KMS-11 (cell line): ENCODE measurements around the gene KIAA0513.

Source experiments
- H2AFZ ChIP-seq: fragments of 200-600 bp; sonication (generic); 2 replicates; pipeline ENCODE4 v1.6.1; 2016; ENCODE audit warnings: antibody characterized with exemption, mixed run types, low read depth
- H3K27ac ChIP-seq: fragments of 200-600 bp; sonication (generic); 2 replicates; pipeline ENCODE4 v1.6.1; 2016; ENCODE audit warnings: mild to moderate bottlenecking, mixed run types
- H3K27me3 ChIP-seq: fragments of 200-600 bp; sonication (generic); 2 replicates; pipeline ENCODE4 v1.6.1; 2017; ENCODE audit warnings: mild to moderate bottlenecking, low read depth, mixed run types, moderate library complexity; ENCODE audit not compliant: insufficient read depth
- H3K36me3 ChIP-seq: fragments of 200-600 bp; sonication (generic); 2 replicates; pipeline ENCODE4 v1.6.1; 2017; ENCODE audit warnings: mild to moderate bottlenecking, mixed run types; ENCODE audit not compliant: insufficient read depth
- H3K4me1 ChIP-seq: fragments of 200-600 bp; sonication (generic); 2 replicates; pipeline ENCODE4 v1.6.1; 2016; ENCODE audit warnings: mild to moderate bottlenecking, low read depth, mixed run types; ENCODE audit not compliant: poor library complexity, severe bottlenecking
- H3K4me2 ChIP-seq: fragments of 200-600 bp; sonication (generic); 2 replicates; pipeline ENCODE4 v1.7.0; 2016; ENCODE audit warnings: mild to moderate bottlenecking, mixed run types
- H3K4me3 ChIP-seq: fragments of 200-600 bp; sonication (generic); IDR thresholded peaks from 2 replicates; pipeline ENCODE4 v1.6.1; 2017; ENCODE audit warnings: low read depth, low read length, mixed read lengths; ENCODE audit not compliant: insufficient read depth
- H3K79me2 ChIP-seq: fragments of 200-600 bp; sonication (generic); 2 replicates; pipeline ENCODE4 v1.6.1; 2016; ENCODE audit warnings: low read depth, mixed run types; ENCODE audit not compliant: insufficient read depth
- H3K9ac ChIP-seq: fragments of 200-600 bp; sonication (generic); 2 replicates; pipeline ENCODE4 v1.6.1; 2016; ENCODE audit warnings: mild to moderate bottlenecking, mixed run types
- H4K20me1 ChIP-seq: fragments of 200-600 bp; sonication (generic); 2 replicates; pipeline ENCODE4 v1.6.1; 2016; ENCODE audit warnings: mild to moderate bottlenecking, mixed run types; ENCODE audit not compliant: insufficient read depth
- CTCF ChIP-seq: fragments of 200-600 bp; sonication (generic); conservative IDR thresholded peaks from 2 replicates; pipeline ENCODE4 v1.6.1; 2017; ENCODE audit warnings: low read depth, mild to moderate bottlenecking, antibody characterized with exemption, low read length, moderate library complexity, mixed read lengths

The KIAA0513 gene

GRCh38 chr16:84996365-84996764, 31.2 kb upstream of the KIAA0513 start:
- 0 out of 2 replicates have a peak, but pooled peaks cover 2% of the 10 kb centered on the region for H4K20me1 ChIP-seq
- no peak overlapping the region for H3K4me3 ChIP-seq
- no peaks in the 10 kb centered on the region for H3K4me1 ChIP-seq
- TF ChIP-seq CTCF = no peak
- H3K27ac ChIP-seq = no peak overlapping the region
- no peaks in the 10 kb centered on the region for H3K27me3 ChIP-seq
- H3K9ac ChIP-seq = no peak overlapping the region
- H3K4me2 ChIP-seq = no peak overlapping the region
- peaks cover 10% of the 10 kb centered on the region; the same call in 1 of the 2 replicates for H3K79me2 ChIP-seq
- no peak overlapping the region for H2AFZ ChIP-seq
- H3K36me3 ChIP-seq = no peaks in the 10 kb centered on the region

GRCh38 chr16:84999200-84999599, 28.4 kb upstream of the KIAA0513 start:
- no peak overlapping the region for H3K4me2 ChIP-seq
- peaks cover 23% of the 10 kb centered on the region; the same call in 1 of the 2 replicates for H3K79me2 ChIP-seq
- no peak for TF ChIP-seq CTCF
- no peak overlapping the region for H2AFZ ChIP-seq
- H3K27ac ChIP-seq = no peak overlapping the region
- no peaks in the 10 kb centered on the region for H3K27me3 ChIP-seq
- H3K4me3 ChIP-seq = no peak overlapping the region
- H4K20me1 ChIP-seq = 0 out of 2 replicates have a peak, but pooled peaks cover 2% of the 10 kb centered on the region
- H3K4me1 ChIP-seq = no peaks in the 10 kb centered on the region
- no peak overlapping the region for H3K9ac ChIP-seq
- H3K36me3 ChIP-seq = no peaks in the 10 kb centered on the region

GRCh38 chr16:84999857-85000480, 27.6 kb upstream of the KIAA0513 start:
- TF ChIP-seq CTCF = no peak
- H3K9ac ChIP-seq = no peak overlapping the region
- 0 out of 2 replicates have a peak, but pooled peaks cover 2% of the 10 kb centered on the region for H4K20me1 ChIP-seq
- no peak overlapping the region for H2AFZ ChIP-seq
- H3K4me2 ChIP-seq = no peak overlapping the region
- H3K36me3 ChIP-seq = no peaks in the 10 kb centered on the region
- H3K27ac ChIP-seq = no peak overlapping the region
- no peak overlapping the region for H3K4me3 ChIP-seq
- no peaks in the 10 kb centered on the region for H3K27me3 ChIP-seq
- H3K79me2 ChIP-seq = peaks cover 23% of the 10 kb centered on the region; the same call in 1 of the 2 replicates
- no peaks in the 10 kb centered on the region for H3K4me1 ChIP-seq

GRCh38 chr16:85002099-85002541, 25.5 kb upstream of the KIAA0513 start:
- H3K4me1 ChIP-seq = no peaks in the 10 kb centered on the region

More at GRCh38 chr16:85002099-85002541, 25.5 kb upstream of the KIAA0513 start:
- Histone ChIP-seq H3K79me2 (peaks cover 33% of the 10 kb centered on the region; the same call in 1 of the 2 replicates), H3K36me3 (no peaks in the 10 kb centered on the region), H4K20me1 (0 out of 2 replicates have a peak, but pooled peaks cover 2% of the 10 kb centered on the region), H3K9ac (no peak overlapping the region), H3K4me2 (no peak overlapping the region), H3K27ac (no peak overlapping the region), H2AFZ (no peak overlapping the region), H3K27me3 (no peaks in the 10 kb centered on the region), H3K4me3 (no peak overlapping the region)
- TF ChIP-seq CTCF = no peak
